AG04450 (cell line): ENCODE data around the gene MAK. TPM values are rescaled to one million over a fixed set of nuclear protein-coding genes. Genes with fewer than 3 reads are reported as not detected.
A peak's percentile ranks its signal among the peaks of the same experiment; 100 is the strongest.

Source experiments
- CTCF ChIA-PET: fragments of 300-600, 350-600 bp; formaldehyde crosslinking; extraction: SDS; loops from one replicate; lab custom pipeline; 2022; ENCODE audit warnings: antibody characterized with exemption, inconsistent platforms; lab: Charles Lee
- POLR2A ChIA-PET: fragments of 350-600 bp; formaldehyde crosslinking; extraction: SDS; loops from one replicate; lab custom pipeline; 2021; ENCODE audit warnings: antibody characterized with exemption, inconsistent platforms; lab: Yijun Ruan, JAX
- DNase-seq: peaks from one replicate; pipeline ENCODE4 v3.0.0-alpha.2; 2011; ENCODE audit warnings: low read depth, low spot score
- H3K27ac ChIP-seq: one replicate; pipeline ENCODE4 v1.5.1; 2012; ENCODE audit warnings: low read depth, low read length, control low read depth
- H3K27me3 ChIP-seq: one replicate; pipeline ENCODE4 v1.6.0; 2012; ENCODE audit warnings: low read length; ENCODE audit not compliant: control insufficient read depth, insufficient read depth
- H3K4me3 ChIP-seq: 2 replicates; pipeline ENCODE4 v1.5.1; 2011; ENCODE audit warnings: mild to moderate bottlenecking, low read depth, low read length, control low read depth
- H3K9me3 ChIP-seq: 2 replicates; pipeline ENCODE4 v1.5.1; 2012; ENCODE audit warnings: low read length; ENCODE audit not compliant: control insufficient read depth, insufficient read depth
- CTCF ChIP-seq: IDR thresholded peaks from 2 replicates; pipeline ENCODE4 v1.5.1; 2011; ENCODE audit warnings: low read depth, low read length, control low read depth, inconsistent platforms
- polyA plus RNA-seq: library from polyadenylated mRNA; depleted of rRNA; stranded (reverse); fragments of >200 nt; gene quantifications from 2 replicates; pipeline ENCODE4 v1.2.3, GENCODE V29; 2011

MAK gene
- polyA plus RNA-seq, 1 experiment = not detected

GRCh38 chr6:10749734-10750133 lies 88.6 kb downstream of the MAK start:
- Histone ChIP-seq H3K4me3 (no peak overlapping the region), H3K9me3 (no peaks in the 10 kb centered on the region), H3K27ac (no peak overlapping the region), H3K27me3 (no peaks in the 10 kb centered on the region)
- POLR2A ChIA-PET = no interaction called here
- no peak for DNase-seq
- no peak for TF ChIP-seq CTCF
- CTCF ChIA-PET = no interaction called here

DNA sequence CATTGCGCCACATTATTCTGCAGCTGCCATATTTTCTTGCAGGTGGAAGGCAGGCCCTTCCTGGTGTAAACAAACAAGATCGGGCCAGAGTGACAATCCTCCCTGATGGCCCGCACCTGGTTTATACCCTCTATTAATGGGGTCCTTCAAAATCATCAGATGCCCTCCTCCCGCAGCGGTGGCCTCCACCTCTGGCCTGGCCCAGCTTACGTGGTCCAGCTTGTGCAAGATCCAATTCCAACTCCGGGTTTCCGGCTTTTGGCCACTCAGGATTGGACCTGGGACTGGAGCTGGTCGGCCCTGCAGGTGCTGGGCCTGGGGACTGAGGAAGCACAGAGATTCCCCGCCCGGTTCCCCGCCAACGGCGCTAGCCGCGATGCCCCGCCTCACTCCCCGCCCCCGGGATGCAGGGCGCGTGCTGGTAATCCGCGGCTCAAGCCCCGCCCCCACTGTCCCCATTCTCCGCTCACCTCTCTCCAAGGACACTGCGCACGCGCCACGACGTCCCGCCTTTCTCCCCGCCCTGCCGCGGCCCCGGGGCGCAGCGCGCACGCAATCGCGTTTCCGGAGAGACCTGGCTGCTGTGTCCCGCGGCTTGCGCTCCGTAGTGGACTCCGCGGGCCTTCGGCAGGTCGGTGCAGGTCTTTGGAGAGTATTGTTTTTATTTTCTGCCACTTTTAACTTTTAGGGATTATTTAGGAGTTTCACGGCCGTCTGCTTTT lies 90.9 kb downstream of the MAK start, which contains the start of gene TMEM14B:
Gene TMEM14B, plus strand, starts transcription at position 555 of the 722 bp plus-strand sequence. CDS start 1,441 bp downstream, outside the sequence.
- DNase-seq = peak; percentile 87
- peak within 1 kb of the TSS; percentile 22 for H3K27ac ChIP-seq
- no peaks in the 10 kb centered on the region for H3K27me3 ChIP-seq
- peak within 1 kb of the TSS; percentile 72 for H3K4me3 ChIP-seq
- CTCF ChIA-PET = interaction anchor here (0.7 to 4.1 kb wide), 4 partner anchors 12 to 829 kb away, joined by 3 to 15 read pairs (median 4); no protein-coding TSS in a partner anchor
- POLR2A ChIA-PET = interaction anchor here (0.7 to 2.3 kb wide), 3 partner anchors 23 to 53 kb away, joined by 3 to 11 read pairs (median 3); partner anchors contain the start of genes C6orf52, PAK1IP1 and TMEM14C
- H3K9me3 ChIP-seq = no peaks in the 10 kb centered on the region
- TF ChIP-seq CTCF = no peak

DNA sequence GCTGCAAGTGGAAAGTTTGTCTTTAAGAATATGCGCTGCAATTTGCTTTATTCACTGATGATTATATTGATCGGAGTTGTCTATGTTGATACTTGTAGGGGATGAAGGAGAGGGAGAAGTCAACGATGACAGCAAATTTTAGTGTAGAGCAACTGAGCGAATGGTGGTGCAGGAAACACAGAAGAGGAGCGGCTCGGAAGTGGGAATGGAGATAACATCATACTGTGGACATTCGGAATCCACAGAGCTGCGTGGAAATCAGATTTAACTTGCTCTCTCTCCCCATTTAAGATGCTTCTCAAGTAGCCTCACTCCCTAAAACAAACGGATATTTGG lies 91.5 kb downstream of the MAK start:
- ChIA-PET POLR2A (interaction anchor here (1.4 to 2.3 kb wide), 2 partner anchors 23 to 24 kb away, joined by 3 to 11 read pairs; partner anchors contain the start of gene TMEM14C), CTCF (interaction anchor here (1.0 to 4.1 kb wide), 3 partner anchors 13 to 268 kb away, joined by 3 to 15 read pairs (median 4); no protein-coding TSS in a partner anchor)
- H3K9me3 ChIP-seq = no peaks in the 10 kb centered on the region
- TF ChIP-seq CTCF = no peak
- peak overlapping the region; percentile 72 for H3K4me3 ChIP-seq
- no peaks in the 10 kb centered on the region for H3K27me3 ChIP-seq
- no peak overlapping the region for H3K27ac ChIP-seq
- no peak for DNase-seq

DNA sequence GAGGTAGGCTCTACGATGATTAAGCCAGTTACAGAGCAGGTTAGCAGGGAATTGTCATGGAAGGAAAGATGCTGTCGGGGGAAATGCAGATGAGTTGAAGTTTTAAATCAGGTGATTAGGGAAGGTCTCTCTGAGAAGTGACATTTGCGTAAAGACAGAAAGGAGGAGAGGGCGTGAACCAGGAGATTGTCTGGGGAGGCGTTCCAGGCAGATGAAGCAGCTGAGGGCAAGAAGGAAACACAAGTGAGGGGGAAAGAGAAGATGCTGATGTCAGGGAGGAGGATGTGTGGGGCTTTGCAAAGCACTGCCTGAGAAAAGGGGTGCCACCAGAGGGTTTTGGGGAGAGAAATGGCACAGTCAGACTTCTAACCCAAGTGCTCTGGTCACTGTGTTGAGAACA lies 93.2 kb downstream of the MAK start:
- POLR2A ChIA-PET = no interaction called here
- CTCF ChIA-PET = no interaction called here
- H3K27me3 ChIP-seq = no peaks in the 10 kb centered on the region
- no peak for TF ChIP-seq CTCF
- 0 out of 2 replicates have a peak, but pooled peaks cover 4% of the 10 kb centered on the region for H3K9me3 ChIP-seq
- H3K27ac ChIP-seq = no peak overlapping the region
- no peak for DNase-seq
- H3K4me3 ChIP-seq = no peak overlapping the region

DNA sequence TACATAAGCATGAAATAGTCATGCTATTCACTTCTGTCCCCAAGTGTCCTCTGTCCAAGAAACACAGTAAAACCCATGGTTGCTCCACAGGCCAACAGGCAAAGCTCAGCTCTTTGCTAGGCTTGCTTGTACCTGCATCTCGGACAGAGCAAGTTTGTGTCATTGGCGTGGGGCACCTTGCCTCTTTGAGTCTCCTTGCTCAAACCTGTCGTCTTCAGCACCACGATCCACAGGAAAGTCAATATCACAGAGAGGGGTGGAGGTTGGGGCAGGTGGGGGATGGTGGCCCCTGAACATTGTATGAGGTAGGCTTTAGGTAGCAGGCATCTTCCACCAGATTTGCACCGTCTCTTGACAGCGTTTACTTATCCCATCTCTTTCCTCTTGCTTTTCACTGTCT lies 94.8 kb downstream of the MAK start:
- Histone ChIP-seq H3K9me3 (0 out of 2 replicates have a peak, but pooled peaks cover 4% of the 10 kb centered on the region), H3K27ac (no peak overlapping the region), H3K27me3 (no peaks in the 10 kb centered on the region), H3K4me3 (no peak overlapping the region)
- DNase-seq = no peak
- POLR2A ChIA-PET = no interaction called here
- TF ChIP-seq CTCF = no peak
- CTCF ChIA-PET = no interaction called here
